ENCODE data around the gene CHMP6. TPM values are rescaled to one million over a fixed set of nuclear protein-coding genes. Genes with fewer than 3 reads are reported as not detected.

Gene CHMP6
- total RNA-seq, 2 experiments from 2014 or later: 7.9 to 23.8 TPM

DNA sequence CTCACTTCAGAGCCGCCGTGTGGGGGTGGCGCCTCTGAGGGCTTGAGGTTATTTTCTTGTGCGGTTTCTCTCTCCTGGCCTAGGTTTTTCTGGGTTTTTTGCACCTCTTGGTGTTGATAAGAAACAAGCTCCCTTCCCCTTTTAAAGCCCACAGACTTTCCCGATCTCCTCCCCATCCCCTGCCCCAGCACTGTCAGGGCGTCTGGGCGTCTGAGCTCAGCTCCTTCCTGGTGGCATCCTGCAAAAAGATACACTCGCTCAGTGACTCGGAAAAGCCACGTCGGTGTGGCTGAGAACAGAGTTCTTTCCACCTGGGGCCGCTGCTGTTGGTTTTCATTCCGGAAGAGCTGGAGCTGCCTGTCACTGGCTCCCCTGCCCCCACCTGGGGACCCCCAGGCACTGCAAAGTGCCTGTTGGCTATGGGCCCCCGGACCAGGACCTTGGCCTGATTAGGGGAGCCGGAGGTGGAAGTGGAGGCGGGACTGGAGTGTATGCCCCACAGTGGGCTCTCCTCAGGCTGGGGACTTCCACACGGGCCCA, 57.8 kb downstream of the CHMP6 start:
- Histone ChIP-seq H3K36me3 (ENCODE audit: insufficient read depth, low read length) (no peaks in the 10 kb centered on the region), H3K27ac (ENCODE audit: low read depth, low read length, poor library complexity, severe bottlenecking) (no peak overlapping the region), H3K9me2 (ENCODE audit: insufficient read depth, low read length) (no peaks in the 10 kb centered on the region), H4K20me1 (ENCODE audit: insufficient read depth, low read length) (no peaks in the 10 kb centered on the region), H3K4me2 (ENCODE audit: low read length) (no peak overlapping the region), H2AFZ (ENCODE audit: low read length) (no peak overlapping the region), H3K9me3 (ENCODE audit: low read length) (no peaks in the 10 kb centered on the region), H3K79me2 (ENCODE audit: insufficient read depth, low read depth, low read length) (no peaks in the 10 kb centered on the region), H3K4me1 (ENCODE audit: insufficient read depth, low read length, poor library complexity, severe bottlenecking) (no peaks in the 10 kb centered on the region), H3K4me3 (ENCODE audit: low read depth, low read length, poor library complexity, severe bottlenecking) (no peak overlapping the region)
- no TSS peak for BruUV-seq (replicated peaks)
- intact Hi-C loops (cut with micrococcal nuclease; ENCODE audit: unreplicated experiment): no loop called here
- POLR2A ChIA-PET: interaction anchor here (0.6 to 0.8 kb wide), 2 partner anchors 13 to 468 kb away, joined by 3 read pairs; no protein-coding TSS in a partner anchor
- no peak for DNase-seq (ENCODE audit: low spot score)
- TF ChIP-seq EZH2phosphoT487 (IDR thresholded peaks at IDR 0.05; ENCODE audit: borderline replicate concordance, low read depth, low read length): no peak
- TF ChIP-seq, protein P1, sequence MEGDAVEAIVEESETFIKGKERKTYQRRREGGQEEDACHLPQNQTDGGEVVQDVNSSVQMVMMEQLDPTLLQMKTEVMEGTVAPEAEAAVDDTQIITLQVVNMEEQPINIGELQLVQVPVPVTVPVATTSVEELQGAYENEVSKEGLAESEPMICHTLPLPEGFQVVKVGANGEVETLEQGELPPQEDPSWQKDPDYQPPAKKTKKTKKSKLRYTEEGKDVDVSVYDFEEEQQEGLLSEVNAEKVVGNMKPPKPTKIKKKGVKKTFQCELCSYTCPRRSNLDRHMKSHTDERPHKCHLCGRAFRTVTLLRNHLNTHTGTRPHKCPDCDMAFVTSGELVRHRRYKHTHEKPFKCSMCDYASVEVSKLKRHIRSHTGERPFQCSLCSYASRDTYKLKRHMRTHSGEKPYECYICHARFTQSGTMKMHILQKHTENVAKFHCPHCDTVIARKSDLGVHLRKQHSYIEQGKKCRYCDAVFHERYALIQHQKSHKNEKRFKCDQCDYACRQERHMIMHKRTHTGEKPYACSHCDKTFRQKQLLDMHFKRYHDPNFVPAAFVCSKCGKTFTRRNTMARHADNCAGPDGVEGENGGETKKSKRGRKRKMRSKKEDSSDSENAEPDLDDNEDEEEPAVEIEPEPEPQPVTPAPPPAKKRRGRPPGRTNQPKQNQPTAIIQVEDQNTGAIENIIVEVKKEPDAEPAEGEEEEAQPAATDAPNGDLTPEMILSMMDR (conservative IDR thresholded peaks at IDR 0.05; ENCODE audit: low read length): no peak
- CTCF ChIA-PET (ENCODE audit: unreplicated experiment): no interaction called here

Other genes starting within 250 kb of the CHMP6 start
- 1.3 and 2.1 TPM in 2 replicates for gene BAIAP2, start 43.3 kb downstream of the CHMP6 start, total RNA-seq (2014; rRNA removed; shearing (Covaris generic))
- gene BAIAP2, start 43.3 kb downstream of the CHMP6 start, total RNA-seq (2022): 2.1 and 2.3 TPM in 2 replicates
- gene PVALEF, start 173.7 kb downstream of the CHMP6 start, total RNA-seq (2014; rRNA removed; shearing (Covaris generic)): not detected in 2 replicates
- not detected in 2 replicates for gene PVALEF, start 173.7 kb downstream of the CHMP6 start, total RNA-seq (2022)
- gene AATK, start 174.4 kb downstream of the CHMP6 start, total RNA-seq (2014; rRNA removed; shearing (Covaris generic)): 0.03 TPM in 1 of 2 replicates, not detected in the other
- not detected in 2 replicates for gene AATK, start 174.4 kb downstream of the CHMP6 start, total RNA-seq (2022)
- 32.9 and 35.0 TPM in 2 replicates for gene CEP131, start 231.1 kb downstream of the CHMP6 start, total RNA-seq (2014; rRNA removed; shearing (Covaris generic))
- gene CEP131, start 231.1 kb downstream of the CHMP6 start, total RNA-seq (2022): 36.0 and 38.6 TPM in 2 replicates
- gene TEPSIN, start 247.2 kb downstream of the CHMP6 start, total RNA-seq (2014; rRNA removed; shearing (Covaris generic)): 29.7 and 46.4 TPM in 2 replicates
- 75.3 and 78.9 TPM in 2 replicates for gene TEPSIN, start 247.2 kb downstream of the CHMP6 start, total RNA-seq (2022)
- gene NDUFAF8, start 247.5 kb downstream of the CHMP6 start, total RNA-seq (2014; rRNA removed; shearing (Covaris generic)): 129 and 161 TPM in 2 replicates
- 151 and 165 TPM in 2 replicates for gene NDUFAF8, start 247.5 kb downstream of the CHMP6 start, total RNA-seq (2022)

Data from OCI-LY7 (cell line).